Nephron progenitor cell (in vitro differentiated cells): ENCODE data around the gene NR2F2.
A peak's percentile ranks its signal among the peaks of the same experiment; 100 is the strongest.
"Not testable (repeated sequence)": the region's sequence is repeated elsewhere in the genome, so short reads cannot be mapped to it uniquely, and the experiment has no call there.

ENCODE experiments used
- DNase-seq: peaks from one replicate; pipeline ENCODE4 v3.0.0; 2021
- H3K27ac Mint-ChIP-seq: 2 replicates; pipeline ENCODE4 v1.8.0; 2021; ENCODE audit warnings: mild to moderate bottlenecking, moderate library complexity, mixed read lengths
- H3K27me3 Mint-ChIP-seq: 2 replicates; pipeline ENCODE4 v1.8.0; 2021; ENCODE audit warnings: mild to moderate bottlenecking, low read depth, mixed read lengths; ENCODE audit not compliant: poor library complexity
- H3K36me3 Mint-ChIP-seq: 2 replicates; pipeline ENCODE4 v1.8.0; 2021; ENCODE audit warnings: low read depth, mixed read lengths
- H3K4me1 Mint-ChIP-seq: 2 replicates; pipeline ENCODE4 v1.8.0; 2021; ENCODE audit warnings: mixed read lengths
- H3K4me3 Mint-ChIP-seq: 2 replicates; pipeline ENCODE4 v1.8.0; 2021; ENCODE audit warnings: mild to moderate bottlenecking, moderate library complexity, mixed read lengths
- H3K9me3 Mint-ChIP-seq: 2 replicates; pipeline ENCODE4 v1.8.0; 2021; ENCODE audit warnings: mild to moderate bottlenecking, moderate library complexity, mixed read lengths
- CTCF ChIP-seq: fragments of 200-600 bp; sonication (generic); IDR thresholded peaks from 2 replicates; pipeline ENCODE4 v1.5.0; 2021; ENCODE audit warnings: antibody characterized with exemption

Gene NR2F2

GRCh38 chr15:96369825-96370621 is 39.5 kb downstream of the NR2F2 start:
- Mint-ChIP-seq H3K36me3 (peaks cover 5% of the 10 kb centered on the region), H3K27ac (no peak overlapping the region), H3K9me3 (peaks cover 8% of the 10 kb centered on the region), H3K27me3 (peaks cover 97% of the 10 kb centered on the region), H3K4me1 (peaks cover 50% of the 10 kb centered on the region), H3K4me3 (peak overlapping the region; percentile 18)
- no peak for TF ChIP-seq CTCF
- DNase-seq: no peak

DNA sequence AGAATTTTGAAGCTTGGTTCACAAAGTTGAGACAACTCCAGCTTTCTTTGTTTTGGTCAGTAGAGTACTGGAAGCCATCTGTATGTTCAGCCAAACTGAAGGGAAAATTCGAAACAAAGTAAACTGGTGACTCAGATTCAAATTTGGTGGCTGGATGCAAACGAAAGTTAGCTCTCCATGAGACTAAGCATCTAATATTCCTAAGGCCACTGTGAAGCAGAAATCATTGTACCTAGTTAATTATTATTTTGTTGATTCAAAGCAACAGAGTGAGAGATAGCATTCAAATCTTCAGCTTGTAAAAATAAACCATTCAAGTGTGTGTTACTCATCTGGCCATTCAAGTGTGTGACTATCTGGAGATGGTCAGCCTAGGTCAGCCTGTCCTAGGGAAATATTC is 42.1 kb downstream of the NR2F2 start:
- Mint-ChIP-seq H3K27ac (no peak overlapping the region), H3K36me3 (peaks cover 5% of the 10 kb centered on the region), H3K4me3 (no peak overlapping the region), H3K27me3 (peaks cover 92% of the 10 kb centered on the region), H3K9me3 (peaks cover 8% of the 10 kb centered on the region), H3K4me1 (peaks cover 34% of the 10 kb centered on the region)
- no peak for TF ChIP-seq CTCF
- DNase-seq: no peak

DNA sequence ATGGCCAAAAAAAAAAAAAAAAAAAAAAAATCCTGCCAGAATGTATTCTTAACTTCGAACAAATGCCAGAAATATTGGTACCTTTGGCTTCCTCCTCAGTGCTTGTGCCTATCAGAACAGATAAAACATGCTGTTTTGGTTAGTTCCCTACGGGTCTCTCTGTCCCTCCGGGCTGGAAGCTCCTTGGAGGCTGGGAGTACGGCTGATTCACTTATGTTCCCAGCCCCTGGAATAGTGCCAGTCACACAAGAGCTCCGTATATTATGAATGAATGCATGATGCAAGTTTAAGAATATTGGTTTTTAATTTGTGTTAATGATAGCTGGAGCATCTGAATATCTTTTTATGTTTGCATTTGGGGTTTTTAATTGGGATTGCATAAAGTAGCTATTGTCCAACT is 44.0 kb downstream of the NR2F2 start:
- peaks cover 8% of the 10 kb centered on the region for H3K9me3 Mint-ChIP-seq
- no peak overlapping the region for H3K4me3 Mint-ChIP-seq
- peaks cover 13% of the 10 kb centered on the region for H3K36me3 Mint-ChIP-seq
- no peak for DNase-seq
- H3K4me1 Mint-ChIP-seq: peaks cover 21% of the 10 kb centered on the region
- H3K27me3 Mint-ChIP-seq: peaks cover 88% of the 10 kb centered on the region
- no peak for TF ChIP-seq CTCF
- H3K27ac Mint-ChIP-seq: no peak overlapping the region

GRCh38 chr15:96379592-96379991 is 49.1 kb downstream of the NR2F2 start:
- peaks cover 12% of the 10 kb centered on the region for H3K4me1 Mint-ChIP-seq
- not testable (repeated sequence) for DNase-seq, H3K9me3 Mint-ChIP-seq, H3K4me3 Mint-ChIP-seq, H3K27ac Mint-ChIP-seq
- H3K27me3 Mint-ChIP-seq: peaks cover 46% of the 10 kb centered on the region
- peaks cover 13% of the 10 kb centered on the region for H3K36me3 Mint-ChIP-seq

- peaks cover 36% of the 10 kb centered on the region for H3K27me3 Mint-ChIP-seq
- TF ChIP-seq CTCF: no peak
- DNase-seq: no peak
- H3K4me3 Mint-ChIP-seq: no peak overlapping the region
- peaks cover 5% of the 10 kb centered on the region for H3K4me1 Mint-ChIP-seq
- H3K36me3 Mint-ChIP-seq: peaks cover 13% of the 10 kb centered on the region
- peaks cover 16% of the 10 kb centered on the region for H3K9me3 Mint-ChIP-seq
- H3K27ac Mint-ChIP-seq: peak overlapping the region; percentile 76
Measured at GRCh38 chr15:96381463-96381862, 51.0 kb downstream of the NR2F2 start.

DNA sequence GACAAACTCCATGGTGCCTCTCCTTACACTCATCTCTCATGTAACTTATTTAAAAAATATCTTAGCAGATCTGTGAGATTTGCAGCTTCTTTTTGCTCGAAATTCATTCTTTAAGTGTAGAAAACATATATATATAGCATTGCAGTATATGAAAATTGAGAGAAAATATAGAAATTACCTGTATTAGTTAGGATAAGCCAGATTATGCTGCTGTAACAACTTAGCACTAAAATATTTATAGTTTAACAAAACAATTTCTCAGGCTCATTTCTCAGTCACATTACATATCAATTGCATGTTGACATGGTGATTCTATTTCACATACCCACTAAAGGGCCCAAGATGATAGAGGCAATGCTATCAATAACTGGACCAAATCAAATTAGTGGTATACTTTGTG is 54.7 kb downstream of the NR2F2 start:
- H3K27me3 Mint-ChIP-seq: peaks cover 25% of the 10 kb centered on the region
- H3K27ac Mint-ChIP-seq: no peak overlapping the region
- H3K4me3 Mint-ChIP-seq: no peak overlapping the region
- peaks cover 5% of the 10 kb centered on the region for H3K4me1 Mint-ChIP-seq
- DNase-seq: no peak
- H3K9me3 Mint-ChIP-seq: peaks cover 12% of the 10 kb centered on the region
- TF ChIP-seq CTCF: no peak
- peaks cover 5% of the 10 kb centered on the region for H3K36me3 Mint-ChIP-seq
